Gastrocnemius medialis (tissue), 4 donors: ENCODE results near the gene SCAF11.

Experiments
- POLR2A ChIP-seq, 2 donors: fragments of 450-650 bp; IDR thresholded peaks; one replicate each; pipeline ENCODE4 v1.6.1; 2017; ENCODE audit warnings: antibody characterized with exemption in 2 of 2, mild to moderate bottlenecking in 2 of 2, moderate library complexity in 2 of 2
- TF ChIP-seq, protein P1 (sequence below), 5 experiments: fragments of 450-650 bp in 3 of 5; fragments of 200-600 bp in 2 of 5; sonication (generic) in 2 of 5; IDR thresholded peaks in 4 of 5; conservative IDR thresholded peaks in 1 of 5; 1 replicate in 4 of 5; 2 replicates in 1 of 5; pipeline ENCODE4 v1.5.1; 2016 to 2019; ENCODE audit warnings: antibody characterized with exemption in 5 of 5, mild to moderate bottlenecking in 3 of 5, moderate library complexity in 3 of 5

DNA sequence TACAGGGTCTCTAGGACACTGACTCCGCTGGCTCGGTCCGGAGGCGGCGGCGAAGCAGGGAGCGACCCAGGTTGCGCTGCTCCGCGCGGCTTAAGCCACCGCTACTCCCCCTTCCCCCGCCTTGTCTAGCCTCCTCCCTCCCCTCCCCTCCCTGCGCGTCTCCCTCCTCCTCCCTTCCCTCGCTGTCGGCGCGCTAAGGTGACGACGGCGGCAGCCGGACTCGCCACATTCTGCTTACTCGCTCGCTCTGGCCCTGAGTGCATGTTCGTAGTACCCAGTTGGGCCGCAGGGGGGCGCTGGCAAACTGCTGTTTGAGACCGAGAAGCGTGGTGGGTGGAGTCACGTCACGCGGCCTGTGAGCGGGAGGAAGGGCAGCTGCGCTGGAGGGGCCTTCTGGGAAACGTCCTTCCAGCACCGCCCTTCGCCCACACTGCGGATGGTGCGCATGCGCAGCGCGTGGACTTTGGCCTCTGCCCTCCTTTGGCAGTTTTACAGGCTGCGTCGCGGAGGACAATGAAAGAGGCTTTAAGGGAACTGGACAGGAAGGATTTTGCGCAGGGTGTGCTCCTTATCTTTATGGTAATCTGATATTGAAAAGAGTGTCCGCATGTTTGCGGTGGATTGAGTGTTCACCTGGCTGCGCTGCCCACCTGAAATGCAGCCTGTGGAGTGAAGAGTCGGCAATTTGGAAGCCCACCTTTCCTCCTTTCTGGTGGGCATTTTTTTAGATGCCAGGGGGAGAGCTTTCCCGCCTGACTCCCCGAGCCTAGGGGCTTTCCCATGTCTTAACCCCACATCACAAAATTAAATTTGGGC lies at the start of gene SCAF11:
- TF ChIP-seq, protein P1, sequence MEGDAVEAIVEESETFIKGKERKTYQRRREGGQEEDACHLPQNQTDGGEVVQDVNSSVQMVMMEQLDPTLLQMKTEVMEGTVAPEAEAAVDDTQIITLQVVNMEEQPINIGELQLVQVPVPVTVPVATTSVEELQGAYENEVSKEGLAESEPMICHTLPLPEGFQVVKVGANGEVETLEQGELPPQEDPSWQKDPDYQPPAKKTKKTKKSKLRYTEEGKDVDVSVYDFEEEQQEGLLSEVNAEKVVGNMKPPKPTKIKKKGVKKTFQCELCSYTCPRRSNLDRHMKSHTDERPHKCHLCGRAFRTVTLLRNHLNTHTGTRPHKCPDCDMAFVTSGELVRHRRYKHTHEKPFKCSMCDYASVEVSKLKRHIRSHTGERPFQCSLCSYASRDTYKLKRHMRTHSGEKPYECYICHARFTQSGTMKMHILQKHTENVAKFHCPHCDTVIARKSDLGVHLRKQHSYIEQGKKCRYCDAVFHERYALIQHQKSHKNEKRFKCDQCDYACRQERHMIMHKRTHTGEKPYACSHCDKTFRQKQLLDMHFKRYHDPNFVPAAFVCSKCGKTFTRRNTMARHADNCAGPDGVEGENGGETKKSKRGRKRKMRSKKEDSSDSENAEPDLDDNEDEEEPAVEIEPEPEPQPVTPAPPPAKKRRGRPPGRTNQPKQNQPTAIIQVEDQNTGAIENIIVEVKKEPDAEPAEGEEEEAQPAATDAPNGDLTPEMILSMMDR (IDR thresholded peaks at IDR 0.05 in 4 of 5, conservative IDR thresholded peaks at IDR 0.05 in 1 of 5) = peak; percentile 97 to 100 (median 99)
- peak; percentile 92 to 93 for TF ChIP-seq POLR2A (IDR thresholded peaks at IDR 0.05)
